HG03571 (cell line): ENCODE results near the gene CNGA4.

ENCODE experiments used
- ATAC-seq: cut with Tn5 transposase; IDR thresholded peaks from one replicate; pipeline ENCODE4 v1.9.1; 2021; ENCODE audit not compliant: unreplicated experiment

The CNGA4 gene, protein sequence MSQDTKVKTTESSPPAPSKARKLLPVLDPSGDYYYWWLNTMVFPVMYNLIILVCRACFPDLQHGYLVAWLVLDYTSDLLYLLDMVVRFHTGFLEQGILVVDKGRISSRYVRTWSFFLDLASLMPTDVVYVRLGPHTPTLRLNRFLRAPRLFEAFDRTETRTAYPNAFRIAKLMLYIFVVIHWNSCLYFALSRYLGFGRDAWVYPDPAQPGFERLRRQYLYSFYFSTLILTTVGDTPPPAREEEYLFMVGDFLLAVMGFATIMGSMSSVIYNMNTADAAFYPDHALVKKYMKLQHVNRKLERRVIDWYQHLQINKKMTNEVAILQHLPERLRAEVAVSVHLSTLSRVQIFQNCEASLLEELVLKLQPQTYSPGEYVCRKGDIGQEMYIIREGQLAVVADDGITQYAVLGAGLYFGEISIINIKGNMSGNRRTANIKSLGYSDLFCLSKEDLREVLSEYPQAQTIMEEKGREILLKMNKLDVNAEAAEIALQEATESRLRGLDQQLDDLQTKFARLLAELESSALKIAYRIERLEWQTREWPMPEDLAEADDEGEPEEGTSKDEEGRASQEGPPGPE

DNA sequence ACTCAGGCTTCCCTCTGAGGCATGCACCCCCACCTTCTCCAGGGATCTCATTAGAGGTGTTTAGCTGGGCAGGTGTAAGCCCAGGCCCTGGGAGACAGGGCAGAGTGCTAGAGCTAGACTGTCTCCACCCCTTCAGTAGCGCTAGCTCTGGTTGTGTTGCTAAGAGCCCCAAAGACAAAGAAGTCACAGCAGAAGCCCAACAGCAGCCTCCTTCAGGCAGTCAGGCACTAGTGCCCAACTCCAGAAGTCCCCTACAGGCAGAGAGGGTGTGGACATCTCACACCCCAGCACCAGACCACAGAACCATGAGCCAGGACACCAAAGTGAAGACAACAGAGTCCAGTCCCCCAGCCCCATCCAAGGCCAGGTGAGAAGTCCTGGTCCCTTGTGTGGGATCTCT, at the start of gene CNGA4:
CNGA4 (plus strand) TSS at position 188 of the 400 bp plus-strand sequence; CDS start at position 306, 118 bp downstream.
- ATAC-seq = no peak

DNA sequence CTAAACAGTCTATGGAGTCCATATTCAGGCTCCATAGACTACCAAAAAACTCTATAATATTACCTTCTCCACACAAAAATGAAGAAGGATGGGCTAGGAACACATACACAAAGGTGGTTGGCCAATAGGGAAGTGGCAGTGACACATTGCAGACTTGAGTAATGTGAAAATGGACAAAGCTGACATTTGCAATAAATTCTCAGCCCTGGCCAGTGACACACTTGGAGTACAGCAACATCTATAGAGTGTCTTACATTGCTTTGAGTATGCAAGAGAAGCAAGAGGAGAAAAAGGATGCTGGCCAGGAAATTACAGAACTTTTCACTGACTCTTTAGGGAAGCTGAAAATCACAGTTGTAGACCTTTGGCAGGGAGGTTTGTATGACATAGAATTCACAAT, 47.1 kb upstream of the CNGA4 start:
- ATAC-seq = no peak

DNA sequence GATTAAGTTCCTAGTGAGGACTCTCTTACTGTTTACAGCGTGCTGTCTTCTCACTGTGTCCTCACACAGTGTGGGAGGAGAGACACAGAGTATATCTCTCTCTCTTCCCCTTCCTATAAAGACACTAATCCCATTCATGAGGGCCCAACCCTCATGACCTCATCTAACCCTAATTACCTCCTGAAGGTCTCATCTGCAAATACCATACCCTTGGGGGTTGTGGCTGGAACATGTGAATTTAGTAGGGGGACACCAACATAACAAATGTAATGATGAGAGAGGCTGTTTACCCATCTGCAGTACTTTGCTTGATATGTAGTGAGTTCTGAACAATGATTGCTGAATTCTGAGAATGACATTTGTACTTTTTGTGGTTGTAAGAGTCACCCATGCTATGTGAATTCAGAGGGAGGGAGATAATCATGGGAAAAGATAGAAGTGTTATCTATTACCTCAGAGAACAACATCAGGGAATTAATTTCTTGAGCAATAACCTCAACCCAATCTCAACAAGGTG, 44.8 kb upstream of the CNGA4 start:
- no peak for ATAC-seq

DNA sequence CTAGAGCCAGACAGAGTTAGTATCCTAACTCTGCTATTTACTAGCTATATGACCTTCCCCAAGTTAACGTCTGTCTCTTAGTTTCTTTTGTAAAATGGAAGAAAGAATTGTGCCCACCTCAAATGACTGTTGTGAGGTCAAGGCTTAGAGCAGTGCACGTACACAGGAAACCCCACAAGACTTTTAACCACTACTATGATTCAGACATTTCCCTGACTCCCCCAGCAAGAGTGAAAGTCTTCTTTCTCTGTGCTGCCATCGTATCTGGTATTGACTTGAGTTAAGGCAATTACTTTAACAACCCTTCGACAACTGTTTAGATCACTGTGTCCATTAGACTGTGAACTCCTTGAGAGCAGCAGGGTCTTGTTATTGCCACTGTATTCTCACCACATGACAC, 42.5 kb upstream of the CNGA4 start:
- no peak for ATAC-seq

DNA sequence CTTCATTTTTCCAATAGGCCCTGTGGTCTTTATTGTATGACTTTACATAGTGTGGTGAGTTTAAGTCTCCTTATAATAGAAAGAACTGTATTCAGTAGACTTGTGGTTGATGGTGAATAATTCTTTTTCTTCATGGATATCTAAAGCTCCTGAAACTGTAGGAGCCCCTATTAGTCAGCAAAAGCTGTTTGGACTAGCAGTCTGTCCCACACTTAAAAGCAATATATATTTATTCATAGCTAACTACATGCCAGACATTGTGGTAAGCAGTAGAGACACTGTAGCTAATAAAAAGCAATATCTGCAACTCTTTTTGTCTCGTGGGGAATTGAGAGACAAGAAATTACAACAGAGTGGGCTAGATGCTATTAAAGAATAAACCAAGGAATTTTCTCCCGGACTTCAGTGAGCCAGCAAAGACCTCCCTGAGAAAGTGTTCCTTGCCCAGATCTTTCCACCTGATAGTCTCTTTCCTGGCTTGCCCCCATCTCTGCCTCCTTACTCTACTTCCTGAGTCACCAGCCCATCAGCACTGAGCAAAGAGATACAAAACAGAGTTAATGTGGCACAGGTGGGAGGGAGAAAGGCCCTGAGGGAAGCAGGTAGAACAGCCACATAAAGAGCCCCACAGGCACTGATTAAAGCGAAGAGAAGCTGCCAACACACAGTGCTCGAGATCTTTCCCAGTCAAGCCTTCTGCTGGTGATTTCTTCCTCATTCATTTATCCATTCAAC, 41.3 kb upstream of the CNGA4 start:
- no peak for ATAC-seq

GRCh38 chr11:6199174-6199810, 39.6 kb upstream of the CNGA4 start, which contains the start of gene OR52W1:
OR52W1 (plus strand) TSS chr11:6199224; CDS start chr11:6199224, 0 bp downstream.
- ATAC-seq = no peak

DNA sequence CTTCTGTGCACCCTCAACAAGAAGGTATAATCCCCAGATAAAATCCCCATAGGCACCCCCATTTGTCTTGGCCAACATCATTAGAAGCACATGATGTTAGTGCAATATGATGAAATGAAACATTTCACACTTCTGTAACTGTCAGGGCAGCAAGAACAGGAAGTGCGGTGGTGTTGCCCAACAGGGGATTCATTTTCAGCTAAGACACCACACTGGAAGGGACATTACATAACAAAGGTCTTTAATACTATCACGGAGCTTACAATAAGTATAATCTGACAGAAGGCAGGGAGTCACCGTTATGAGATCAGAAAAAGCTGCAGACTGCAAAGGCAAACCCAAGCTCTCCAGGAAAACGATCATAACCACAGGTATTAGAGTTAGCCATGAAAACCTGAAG, 37.9 kb upstream of the CNGA4 start:
- no peak for ATAC-seq

GRCh38 chr11:6201481-6201880, 37.4 kb upstream of the CNGA4 start:
- ATAC-seq = no peak

GRCh38 chr11:6202041-6202440, 36.8 kb upstream of the CNGA4 start:
- ATAC-seq = no peak

DNA sequence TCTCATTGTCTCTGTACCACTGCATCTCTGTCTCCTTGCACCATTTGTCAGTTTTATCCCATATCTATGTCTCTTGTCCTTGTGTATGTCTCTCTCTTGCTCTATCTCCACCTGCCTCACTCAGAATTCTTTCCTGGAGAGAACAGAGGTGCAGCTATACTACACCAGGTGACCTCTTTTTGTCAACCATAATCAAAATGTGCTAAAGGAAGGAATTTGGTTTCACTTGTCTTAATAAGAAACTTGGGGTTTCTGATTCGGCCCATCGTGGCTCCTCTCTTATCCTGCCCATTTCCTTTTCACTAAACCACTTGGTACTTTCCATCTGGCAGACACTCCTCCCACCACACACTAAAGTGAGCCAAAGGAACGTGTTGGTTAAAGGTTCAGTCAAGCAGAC, 35.6 kb upstream of the CNGA4 start:
- ATAC-seq = peak; percentile 81

- ATAC-seq = no peak
Measured at GRCh38 chr11:6204706-6205105, 34.2 kb upstream of the CNGA4 start.

DNA sequence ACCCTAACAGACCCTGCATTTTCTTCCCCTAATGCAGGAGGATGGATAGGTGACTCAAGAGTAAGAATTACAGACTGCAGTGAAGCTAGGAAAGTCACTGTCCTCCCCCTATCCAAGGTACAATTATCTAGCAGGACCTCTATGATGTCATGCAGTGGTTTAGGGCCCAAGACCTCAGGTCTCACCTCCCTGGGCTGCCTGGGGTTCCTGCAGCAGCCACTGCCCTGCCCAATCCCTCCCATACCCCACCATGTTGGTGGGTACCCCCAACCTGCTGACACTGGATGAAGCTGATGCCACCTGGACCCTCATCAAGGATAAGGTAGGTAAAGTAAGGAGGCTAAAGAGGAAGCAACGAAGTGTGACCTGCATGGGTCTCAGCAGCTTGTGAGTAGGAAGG, 33.5 kb upstream of the CNGA4 start, which contains the start of gene C11orf42:
C11orf42 (plus strand) TSS at position 192 of the 400 bp plus-strand sequence; CDS start at position 251, 59 bp downstream.
- no peak for ATAC-seq

- ATAC-seq = no peak
Measured at GRCh38 chr11:6206456-6207180, 32.3 kb upstream of the CNGA4 start.

DNA sequence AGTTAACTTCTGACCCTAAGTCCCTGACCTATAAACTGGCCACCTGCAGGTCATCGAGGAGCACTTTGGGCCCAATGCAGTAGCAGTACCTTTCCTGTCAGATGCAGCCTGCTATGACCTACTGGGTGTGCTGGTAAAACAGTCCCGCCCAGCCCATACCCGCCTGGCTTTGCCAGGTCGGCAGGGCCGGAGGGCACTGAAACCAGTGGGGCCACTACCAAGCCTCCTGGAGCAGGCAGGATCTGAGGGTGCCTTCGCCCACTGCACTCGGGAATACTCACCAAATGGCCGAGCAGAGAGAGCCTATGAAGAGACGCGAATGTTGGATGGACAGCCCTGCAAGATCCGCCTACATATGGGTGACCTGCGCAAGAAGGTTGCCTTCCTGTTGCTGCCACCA, 29.1 kb upstream of the CNGA4 start:
- no peak for ATAC-seq

DNA sequence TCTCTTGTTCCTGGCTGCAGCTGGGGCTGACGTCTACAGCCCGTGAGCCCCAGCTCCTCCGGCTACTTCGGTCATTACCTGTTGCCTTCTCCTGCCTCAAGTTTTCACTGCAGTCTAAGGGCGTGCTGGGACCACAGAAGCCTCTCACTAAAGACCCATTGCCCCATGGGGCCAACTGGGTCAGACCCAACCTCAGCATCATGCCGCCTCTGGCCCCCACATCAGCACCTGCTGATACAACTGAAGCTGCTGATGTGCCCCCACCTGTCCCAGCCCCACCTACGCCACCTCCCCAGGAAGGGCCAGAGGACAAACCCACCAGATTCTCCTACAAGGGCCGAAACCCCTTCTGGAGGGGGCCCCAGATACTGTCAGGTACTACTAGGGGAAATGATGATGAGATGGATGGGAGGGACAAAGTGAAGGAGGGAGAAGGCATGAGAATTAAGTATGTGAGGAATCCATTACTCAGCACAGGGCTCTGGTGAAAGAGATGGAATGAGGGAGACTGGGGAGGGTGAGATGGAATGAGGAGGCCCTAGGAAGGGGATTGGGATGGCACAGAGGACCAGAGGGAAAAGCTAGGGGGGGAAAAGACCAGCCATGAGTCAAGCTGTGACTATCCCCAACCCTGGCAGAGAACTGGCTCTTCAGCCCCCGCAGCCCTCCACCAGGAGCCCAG, 28.5 kb upstream of the CNGA4 start:
- ATAC-seq = no peak

GRCh38 chr11:6214530-6214929, 24.4 kb upstream of the CNGA4 start:
- ATAC-seq = no peak

GRCh38 chr11:6216501-6216900, 22.4 kb upstream of the CNGA4 start:
- ATAC-seq = no peak

DNA sequence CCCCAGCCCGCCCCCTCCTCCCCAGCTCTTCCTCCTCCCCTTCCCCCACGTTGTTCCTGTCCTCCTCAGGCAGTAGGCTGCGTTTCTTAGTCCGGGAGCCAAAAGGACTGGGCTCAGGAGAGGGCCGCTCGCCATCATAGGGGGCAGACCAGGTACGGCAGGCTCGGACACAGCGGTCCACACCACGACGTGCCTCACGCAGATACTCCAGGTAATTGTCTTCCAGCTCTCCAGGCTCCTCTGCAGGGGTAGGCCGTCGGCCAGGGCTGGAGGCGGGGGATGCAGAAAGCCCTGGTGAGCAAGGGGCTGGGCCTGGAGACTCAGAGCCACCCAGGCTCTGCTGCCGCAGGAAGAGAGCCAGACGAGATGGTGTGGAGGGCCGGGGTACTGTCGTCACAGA, 21.2 kb upstream of the CNGA4 start:
- ATAC-seq = no peak

GRCh38 chr11:6219359-6219758, 19.5 kb upstream of the CNGA4 start:
- ATAC-seq = no peak

DNA sequence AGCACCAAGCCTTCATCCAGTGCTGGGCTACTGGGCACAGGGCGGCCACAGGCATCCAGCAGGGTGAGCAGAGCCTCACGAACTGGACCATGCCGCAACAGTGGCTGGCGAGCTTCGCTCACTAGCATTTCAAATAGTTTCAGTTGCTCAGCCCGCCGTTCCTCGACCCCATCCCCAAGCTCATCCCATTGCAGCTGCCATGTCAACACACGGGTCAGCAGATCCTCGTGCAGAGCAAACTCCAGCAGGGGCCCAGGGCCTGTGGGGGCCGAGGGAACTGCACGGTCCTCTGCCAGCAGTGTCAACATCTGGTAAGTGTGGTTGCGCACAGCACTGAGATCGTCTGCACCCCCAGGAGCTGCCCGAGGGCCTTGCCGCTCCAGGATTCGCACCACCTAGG, 15.0 kb upstream of the CNGA4 start:
- no peak for ATAC-seq
